GM21528 (cell line): ENCODE measurements around the gene VPS11.
A peak's percentile ranks its signal among the peaks of the same experiment; 100 is the strongest.
"Not testable (repeated sequence)": the region's sequence is repeated elsewhere in the genome, so short reads cannot be mapped to it uniquely, and the experiment has no call there.

ENCODE experiments used
- ATAC-seq: cut with Tn5 transposase; IDR thresholded peaks from one replicate; pipeline ENCODE4 v1.9.1; 2021; ENCODE audit warnings: mild to moderate bottlenecking, moderate library complexity; ENCODE audit not compliant: unreplicated experiment, low FRiP score

VPS11 gene

DNA sequence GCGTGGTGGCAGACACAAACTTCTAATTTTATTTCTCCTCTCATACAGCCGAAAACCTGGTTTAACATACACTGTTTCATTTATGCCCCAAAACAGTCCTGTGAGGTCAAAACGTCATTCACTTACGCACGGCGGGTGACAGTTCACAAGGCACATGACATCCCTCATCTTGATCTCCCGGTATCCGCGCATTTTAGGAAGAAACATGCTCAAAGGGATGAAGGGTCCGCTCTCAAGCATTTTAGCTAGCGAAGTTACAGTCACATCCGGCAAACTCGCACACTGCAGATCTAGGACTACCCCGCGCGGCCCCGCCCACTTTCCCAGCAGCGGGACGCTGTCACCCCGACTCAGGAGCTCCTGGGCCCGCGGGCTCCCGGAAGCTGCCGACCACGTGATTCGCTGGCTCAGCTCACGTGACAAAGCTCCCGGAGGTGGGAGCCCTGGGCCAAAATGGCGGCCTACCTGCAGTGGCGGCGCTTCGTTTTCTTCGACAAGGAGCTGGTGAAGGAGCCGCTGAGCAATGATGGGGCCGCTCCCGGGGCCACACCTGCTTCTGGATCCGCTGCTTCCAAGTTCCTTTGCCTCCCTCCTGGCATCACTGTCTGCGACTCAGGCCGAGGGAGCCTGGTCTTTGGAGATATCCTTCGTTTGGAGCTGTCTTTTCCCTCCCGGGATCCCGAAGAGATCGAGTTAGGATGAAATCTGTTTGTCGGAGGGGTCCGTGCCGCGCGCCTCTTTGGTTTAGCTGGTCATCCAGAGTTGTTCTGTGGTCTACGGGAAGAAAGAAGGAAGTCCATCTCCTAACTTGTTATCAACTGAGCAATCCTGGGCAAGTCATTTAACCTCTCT lies at the start of gene VPS11:
TSS of gene VPS11 (plus strand) at position 448 of the 852 bp plus-strand sequence. CDS start at position 454, 6 bp downstream.
- ATAC-seq = peak; percentile 75

DNA sequence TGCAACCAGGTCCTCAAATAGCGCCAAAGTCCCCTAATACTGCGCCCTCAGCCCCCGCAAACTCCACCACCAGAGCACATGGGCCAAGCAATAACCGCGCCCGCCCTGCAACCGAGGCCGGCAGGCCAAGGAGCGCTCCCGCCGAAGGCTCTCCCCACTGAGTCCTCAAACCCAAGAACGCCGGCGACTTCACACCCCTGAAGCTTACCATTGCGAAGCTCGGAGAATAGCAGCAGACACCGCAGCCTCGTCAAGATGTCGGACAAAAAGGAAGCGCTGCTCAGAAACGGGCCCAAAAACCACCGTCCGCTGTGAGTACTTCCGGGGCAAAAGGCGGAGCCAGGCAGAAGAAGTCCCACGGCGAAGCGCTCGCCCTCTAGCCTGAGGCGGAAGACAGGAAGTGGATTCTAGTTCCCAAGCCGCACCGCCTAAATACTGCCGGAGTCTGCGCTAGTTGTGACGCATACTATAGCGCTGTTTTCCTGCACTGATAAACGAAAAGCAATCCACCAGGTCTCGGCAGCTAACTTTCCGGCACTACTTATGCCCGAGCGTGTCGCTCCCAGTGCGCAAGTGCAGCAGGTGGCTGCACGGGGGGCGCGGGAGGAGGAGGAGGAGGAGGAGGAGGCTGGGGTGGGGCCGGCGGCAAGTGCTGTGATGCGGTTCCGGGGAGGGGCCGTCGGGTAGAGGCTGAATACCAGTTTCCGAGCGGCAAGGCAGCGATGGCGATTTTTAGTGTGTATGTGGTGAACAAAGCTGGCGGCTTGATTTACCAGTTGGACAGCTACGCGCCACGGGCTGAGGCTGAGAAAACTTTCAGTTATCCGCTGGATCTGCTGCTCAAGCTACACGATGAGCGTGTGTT lies 49.3 kb upstream of the VPS11 start, which contains the start of the genes RPS25 and TRAPPC4:
TSS of gene RPS25 (minus strand) at position 270 of the 865 bp plus-strand sequence. CDS start at position 211, 59 bp downstream.
TSS of gene TRAPPC4 (plus strand) at position 693 of the 865 bp plus-strand sequence. CDS start at position 723, 30 bp downstream.
- ATAC-seq = peak; percentile 85

DNA sequence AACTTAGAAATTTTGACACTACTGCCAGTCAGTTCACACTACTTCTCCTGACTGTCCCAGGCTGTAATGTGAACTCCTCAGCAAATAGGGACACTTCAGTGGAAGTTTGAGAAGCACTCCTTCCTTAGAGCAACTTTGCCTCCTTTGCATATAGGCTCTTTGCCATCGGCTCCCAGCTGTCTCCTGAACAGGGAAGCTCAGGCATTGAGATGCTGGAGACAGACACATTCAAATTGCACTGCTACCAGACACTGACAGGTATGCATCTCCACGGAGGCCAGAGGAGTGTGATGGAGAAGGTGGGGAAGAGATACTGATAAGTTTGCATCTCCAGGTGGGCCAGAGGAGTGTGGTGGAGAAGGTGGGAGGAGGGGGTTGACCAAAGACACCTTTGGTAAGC lies 47.6 kb upstream of the VPS11 start:
- no peak for ATAC-seq

DNA sequence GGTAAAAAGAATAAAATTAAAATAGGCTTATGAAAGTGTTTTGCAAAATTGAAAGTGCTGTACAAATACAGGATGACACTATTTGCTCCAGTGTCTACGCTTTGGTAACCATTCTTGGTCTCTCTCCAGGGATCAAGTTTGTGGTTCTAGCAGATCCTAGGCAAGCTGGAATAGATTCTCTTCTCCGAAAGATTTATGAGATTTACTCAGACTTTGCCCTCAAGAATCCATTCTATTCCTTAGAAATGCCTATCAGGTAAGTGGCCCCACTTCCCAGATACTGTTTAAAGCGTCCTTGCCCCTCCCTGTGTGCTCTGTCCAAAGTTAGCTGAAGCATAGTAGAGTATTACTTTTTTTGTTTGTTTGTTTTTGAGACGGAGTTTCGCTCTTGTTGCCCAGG lies 46.0 kb upstream of the VPS11 start:
- ATAC-seq = no peak

DNA sequence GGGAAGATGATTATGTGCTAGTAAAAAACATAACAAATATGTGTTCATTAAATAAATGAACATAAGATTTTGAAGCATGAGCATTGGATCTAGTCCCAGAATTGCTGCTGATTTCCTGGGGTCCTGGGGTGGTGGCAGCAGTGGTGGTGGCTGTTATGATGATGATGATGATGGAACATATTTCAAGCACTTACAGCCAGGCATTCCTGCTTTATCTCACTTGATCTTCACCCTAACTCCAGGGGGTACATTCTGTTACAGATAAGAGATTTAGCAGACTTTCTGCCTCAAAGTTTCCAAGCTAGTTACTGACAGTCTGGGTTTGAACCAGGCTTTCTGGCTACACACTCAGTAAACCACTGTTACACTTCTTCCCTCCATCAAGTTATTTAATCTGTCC lies 43.9 kb upstream of the VPS11 start:
- no peak for ATAC-seq

DNA sequence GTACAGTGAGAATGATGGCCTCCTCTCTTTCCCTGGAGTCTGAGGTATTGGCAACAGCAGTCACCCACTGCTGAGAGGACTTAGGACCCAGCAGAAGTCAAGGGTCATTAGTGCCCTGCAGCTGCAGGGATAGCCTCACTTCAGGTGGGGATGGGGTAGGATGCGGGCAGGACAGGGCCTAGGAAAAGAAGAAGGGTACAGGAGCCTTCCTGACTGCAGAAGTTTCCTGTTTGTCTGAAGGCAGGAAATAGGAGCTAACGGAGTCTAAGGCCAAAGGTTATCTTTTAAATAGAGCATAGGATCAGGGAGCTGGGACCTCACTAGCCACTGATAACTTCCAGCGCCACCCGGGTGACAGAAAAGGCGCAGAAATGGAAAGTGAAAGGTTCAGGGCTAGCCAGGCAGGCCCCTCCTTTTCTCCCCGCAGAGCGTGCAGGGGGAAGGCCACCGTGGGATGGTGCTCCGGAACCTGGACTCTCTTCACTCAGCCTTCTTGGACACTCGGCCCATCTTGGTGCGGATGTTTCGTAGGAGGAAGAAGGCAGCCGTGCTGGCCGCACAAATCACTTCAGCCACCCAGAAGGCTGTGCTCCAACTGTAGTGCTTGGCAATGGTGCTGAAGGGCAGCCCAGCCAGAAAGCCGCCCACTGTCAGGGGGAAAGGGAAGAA lies 43.1 kb upstream of the VPS11 start:
- ATAC-seq = no peak

DNA sequence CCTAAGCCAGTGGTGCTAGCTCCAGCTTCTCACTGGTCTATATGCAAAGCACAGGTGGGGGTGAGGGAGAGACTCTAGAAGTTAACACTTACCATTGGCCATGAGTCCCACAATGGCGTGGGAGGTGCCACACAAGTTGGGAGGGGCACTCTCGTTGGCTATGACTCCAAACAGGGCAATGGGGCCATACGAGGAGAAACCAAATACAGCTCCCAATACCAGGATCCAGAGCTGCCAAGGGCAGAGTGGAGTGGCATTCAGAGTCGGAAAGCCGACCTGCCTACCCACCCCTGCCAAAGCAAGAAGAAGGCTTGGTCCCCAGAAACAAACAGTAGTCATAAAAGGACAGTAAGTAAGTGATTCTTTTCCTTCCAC lies 42.5 kb upstream of the VPS11 start:
- no peak for ATAC-seq

DNA sequence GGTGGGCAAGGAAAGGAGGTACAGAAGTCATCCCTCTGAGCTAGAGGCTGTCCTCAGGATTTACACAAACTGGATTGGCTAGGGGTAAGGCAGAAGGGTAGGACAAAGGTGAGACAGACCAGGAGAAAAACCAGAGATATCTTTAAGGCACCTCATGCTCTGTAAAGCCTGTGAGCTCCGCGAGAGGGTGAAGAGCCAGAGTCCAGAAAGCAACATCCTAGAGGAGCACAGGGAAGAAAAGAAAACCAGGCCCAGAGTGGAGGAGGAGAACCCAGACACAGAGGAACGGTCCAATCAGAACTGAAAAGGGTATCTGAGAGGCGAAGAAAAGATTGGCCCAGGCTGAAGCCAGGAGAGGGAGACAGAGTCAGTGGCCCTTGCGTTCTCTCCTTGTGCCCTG lies 42.1 kb upstream of the VPS11 start:
- ATAC-seq = no peak

DNA sequence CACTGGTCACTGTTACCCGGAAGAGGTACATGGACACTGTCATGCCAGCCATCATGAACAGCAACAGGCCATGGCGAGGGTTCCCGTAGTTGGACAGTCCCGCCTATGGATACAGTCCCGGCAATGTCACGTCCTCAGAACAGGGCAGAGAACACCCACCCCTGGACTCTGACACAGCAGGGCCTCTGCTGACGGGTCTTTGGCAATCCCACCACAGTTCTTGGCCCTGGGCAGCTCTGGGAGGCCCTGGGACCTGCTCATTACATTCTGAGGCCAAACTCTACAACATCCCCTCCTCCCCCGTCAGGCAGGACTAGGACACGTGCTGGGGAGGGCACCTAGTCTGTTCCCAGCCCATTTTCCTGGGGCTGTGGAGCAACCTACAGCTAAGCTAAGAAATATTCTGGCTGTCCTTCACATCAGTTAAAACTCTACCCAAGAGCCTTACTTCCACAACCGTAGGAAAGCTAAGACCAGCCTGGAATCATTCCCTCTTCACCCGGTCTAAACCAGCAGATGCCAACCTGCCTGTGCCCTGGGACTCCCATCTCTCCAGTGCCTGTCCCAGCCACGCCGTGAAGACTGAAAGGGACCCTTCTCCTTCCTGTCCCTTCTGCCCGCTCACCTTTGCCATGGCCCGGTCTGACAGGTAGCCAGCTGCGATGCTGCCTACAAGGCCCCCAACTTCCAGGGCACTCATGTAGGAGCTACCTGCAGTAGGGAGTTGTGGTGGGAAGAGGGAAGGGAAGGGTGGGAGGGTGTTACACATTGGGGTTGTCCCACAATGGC lies 41.4 kb upstream of the VPS11 start:
- ATAC-seq = no peak

DNA sequence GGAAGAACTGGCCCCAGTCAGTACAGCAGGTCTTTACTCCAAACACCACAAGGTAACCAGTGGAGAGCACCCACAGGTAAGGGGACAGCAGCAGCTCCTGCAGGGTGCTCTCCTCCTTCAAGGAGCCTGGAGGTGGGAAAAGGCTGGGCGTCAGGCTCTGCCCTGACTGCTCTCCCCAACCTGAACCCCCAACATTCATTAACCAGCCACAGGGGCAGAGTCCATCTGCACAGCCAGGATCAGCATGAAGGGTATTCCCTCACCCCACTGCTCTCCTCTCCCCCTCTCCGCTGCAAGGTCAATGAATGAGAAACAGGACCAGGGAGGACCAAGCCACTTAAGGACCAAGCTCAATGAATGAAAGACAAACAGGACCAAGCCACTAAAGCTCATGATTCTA lies 40.6 kb upstream of the VPS11 start:
- no peak for ATAC-seq

DNA sequence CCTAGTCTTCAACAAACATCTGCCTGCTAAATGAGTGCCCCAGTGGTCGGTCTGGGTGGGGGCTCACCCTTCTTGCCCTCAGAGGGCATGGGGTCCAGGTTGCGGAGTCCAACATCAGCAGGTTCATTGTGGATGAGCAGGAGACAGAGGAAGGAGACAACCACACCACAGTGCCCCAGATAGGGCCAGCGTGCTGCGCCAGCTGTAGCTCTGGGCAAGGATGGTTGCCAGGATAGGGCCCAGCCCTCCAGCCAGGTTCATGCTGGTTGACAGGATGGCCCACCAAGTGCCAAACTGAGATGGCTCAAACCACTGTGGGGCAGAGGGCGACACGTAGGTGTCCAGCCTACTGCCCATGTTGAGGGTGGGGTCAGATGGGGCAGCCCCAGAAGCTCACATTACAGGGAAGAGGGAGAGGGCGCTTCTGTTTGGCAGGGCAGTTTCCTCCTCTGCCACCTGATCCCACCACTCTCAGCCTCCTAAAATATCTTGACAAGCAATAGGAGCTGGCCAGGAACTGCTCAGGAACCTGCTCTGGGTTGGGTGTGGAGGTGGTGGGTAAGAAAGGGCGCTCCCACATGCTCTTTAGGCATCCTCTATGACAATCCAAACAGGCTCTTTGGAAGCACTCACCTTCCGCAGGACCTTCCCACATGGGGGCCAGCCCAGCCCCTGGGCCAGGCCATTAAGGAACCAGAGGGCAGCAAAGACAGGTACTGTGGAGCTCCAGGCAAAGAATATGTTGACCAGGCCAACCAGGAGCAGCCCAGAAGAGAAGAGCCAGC lies 39.9 kb upstream of the VPS11 start:
- no peak for ATAC-seq

DNA sequence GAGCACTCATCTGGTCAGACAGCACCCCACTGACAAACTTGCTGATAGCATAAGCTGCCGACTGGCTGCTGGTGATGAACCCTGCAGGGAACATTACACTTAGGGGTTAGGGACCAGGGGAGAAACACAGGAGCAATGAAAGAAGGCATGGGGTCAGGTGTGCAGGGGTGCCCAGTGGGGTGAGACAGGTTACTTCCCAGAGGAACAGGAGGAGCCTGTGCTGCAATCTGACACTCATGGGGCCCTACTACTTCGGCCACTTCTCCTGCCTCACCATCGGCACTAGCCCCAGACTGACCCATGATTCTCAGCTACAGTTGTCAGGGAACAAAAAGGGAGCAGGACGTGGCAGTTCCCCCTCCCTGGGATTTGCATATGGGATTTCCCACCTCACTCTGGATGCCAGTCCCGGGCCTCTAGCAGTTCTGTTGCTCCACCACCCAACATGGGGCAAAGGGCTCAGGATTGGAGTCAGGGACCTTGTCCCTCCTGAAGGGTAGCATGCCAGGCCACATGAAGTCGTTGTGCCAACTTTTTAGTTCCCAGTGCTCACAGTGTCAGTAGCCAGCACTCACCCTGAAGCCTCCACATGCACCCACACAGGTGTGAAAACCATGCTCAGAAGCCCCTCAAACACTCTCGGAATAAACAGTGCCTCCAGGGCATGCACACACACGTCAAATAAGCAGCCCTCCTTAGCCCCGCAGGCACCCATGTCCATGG lies 39.1 kb upstream of the VPS11 start:
- ATAC-seq = no peak

DNA sequence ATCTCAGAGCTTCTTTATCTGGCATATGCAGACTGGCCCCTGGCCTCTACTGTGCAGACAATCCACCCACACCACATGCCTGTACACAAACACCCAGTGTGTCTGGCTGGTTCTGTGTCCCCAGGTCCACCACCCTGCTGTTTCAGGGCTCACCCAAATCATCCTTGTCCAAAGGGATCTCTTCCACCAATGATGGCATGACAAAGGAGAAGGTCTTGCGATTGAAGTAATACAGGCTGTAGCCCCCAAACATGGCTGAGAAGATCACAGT lies 38.6 kb upstream of the VPS11 start:
- no peak for ATAC-seq

DNA sequence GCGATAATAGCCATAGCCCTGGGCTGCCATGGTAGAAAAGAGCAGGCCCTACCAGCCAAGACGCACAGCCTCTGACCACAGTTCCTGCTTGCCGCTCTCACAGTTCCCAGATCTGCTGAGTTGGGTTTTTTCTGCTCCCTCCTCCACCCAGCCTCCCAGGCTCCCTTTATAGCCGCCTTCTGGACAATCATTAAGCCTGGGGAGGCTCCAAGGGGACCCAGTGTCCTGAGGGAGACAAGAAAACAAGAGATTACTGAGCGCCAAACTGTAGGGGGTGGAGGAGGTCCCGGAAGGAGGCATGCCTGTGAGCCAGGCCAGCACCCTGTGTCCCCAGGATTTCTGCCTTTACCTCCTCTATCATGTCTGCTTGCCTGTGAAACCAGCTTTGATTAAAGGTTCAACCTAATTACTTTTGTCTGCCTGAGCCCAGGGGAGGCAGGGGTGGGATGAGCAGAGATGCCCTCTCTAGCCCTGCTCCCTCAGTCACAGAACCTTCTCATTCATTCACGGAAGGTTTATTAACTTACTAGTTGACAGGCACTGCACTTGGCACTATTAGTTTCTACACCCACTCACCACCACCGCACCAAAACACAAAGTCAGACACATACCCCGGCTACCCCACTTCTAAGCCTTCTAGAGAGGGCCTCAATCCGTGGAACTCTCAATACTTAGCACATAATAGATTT lies 38.1 kb upstream of the VPS11 start:
- no peak for ATAC-seq

DNA sequence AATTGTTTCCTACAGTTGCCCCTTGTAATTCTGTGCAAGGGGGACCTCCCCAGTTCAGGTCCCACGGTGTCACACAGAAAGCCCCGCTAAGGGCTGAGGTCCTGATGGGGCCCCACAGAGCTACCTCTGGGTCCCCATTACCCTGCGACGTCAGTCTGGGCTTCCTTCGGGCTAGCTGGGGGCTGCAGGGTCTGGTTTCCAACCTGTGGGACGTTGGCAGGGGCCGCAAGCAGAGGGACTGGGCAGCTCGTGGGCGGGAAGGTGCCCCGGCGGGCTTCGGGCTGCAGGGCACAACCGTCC lies 37.6 kb upstream of the VPS11 start:
- ATAC-seq = peak; percentile 16

DNA sequence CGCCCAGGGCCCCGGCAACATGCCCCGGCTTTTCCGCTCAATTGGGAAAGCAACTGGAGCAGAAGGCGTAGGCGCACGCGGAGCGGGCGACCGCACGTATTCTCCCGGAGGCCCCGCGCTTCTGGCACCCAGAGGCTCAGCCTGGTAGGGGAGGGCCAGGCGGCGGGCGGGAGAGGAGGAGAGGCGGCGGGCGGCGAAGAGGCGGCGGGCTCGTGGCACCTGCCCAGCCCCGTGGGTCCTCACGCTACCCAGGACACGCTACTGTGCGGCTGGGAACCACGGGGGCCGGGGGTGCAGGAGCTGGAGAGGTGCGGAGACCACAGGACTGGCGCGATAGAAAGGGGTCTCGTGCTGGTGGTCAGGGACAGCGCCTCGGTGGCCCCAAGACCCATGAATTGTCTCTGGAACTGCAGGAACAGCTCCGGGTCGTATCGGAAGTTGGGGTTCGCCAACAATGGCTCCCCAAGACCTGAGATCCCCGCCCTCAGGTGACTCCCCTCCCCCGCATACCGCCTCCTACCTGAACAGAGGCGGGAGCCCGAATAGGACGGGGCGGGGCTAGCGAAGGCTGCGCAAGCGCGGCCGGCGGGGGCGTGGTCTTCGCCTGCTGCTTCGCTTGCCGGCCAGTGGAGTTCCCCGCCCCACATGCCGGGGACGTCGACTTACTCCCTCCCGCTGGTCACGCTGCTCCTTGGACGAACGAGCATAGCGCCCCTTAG lies 37.1 kb upstream of the VPS11 start, which contains the start of gene SLC37A4:
TSS of gene SLC37A4 (minus strand) at position 549 of the 719 bp plus-strand sequence.
- ATAC-seq = peak; percentile 73

DNA sequence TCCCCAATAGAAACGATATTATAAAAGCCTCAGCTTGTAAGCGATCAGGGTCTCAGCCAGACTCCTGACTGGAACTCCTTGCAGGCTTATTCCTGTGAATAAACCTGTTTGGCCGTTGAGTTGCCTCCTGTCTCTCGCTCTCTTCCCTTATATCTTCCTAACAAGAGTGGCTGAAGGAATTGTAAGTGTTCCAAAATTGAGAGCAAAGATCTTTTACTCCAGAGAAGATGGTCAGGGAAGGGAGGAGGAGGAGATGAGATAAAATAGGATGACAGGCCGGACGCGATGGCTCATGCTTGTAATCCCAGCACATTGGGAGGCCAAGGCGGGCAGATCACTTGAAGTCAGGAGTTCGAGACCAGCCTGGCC lies 35.7 kb upstream of the VPS11 start:
- ATAC-seq = no peak

DNA sequence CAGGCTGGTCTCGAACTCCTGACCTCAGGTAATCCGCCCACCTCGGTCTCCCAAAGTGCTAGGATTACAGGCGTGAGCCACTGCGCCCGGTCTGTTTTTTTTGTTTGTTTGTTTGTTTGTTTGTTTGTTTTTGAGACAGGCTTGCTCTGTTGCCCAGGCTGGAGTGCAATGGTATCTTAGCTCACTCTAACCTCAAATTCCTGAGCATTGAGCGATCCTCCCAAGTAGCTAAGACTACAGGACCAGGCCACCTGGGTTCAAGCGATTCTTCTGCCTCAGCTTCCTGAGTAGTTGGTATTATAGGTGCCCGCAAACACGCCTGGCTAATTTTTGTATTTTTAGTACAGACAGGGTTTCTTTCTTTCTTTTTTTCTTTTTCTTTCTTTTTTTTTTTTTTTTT lies 34.2 kb upstream of the VPS11 start:
- ATAC-seq = not testable (repeated sequence)
